GM23338 (cell line): ENCODE measurements around the gene SERPINB2. TPM values are rescaled to one million over a fixed set of nuclear protein-coding genes. Genes with fewer than 3 reads are reported as not detected.
A peak's percentile ranks its signal among the peaks of the same experiment; 100 is the strongest.

Experiments
- ATAC-seq: fragments of 200-7000 bp; cut with Tn5 transposase; 3 replicates; pipeline ENCODE4 v1.9.1; 2020
- DNase-seq: peaks from one replicate; pipeline ENCODE4 v3.0.0-alpha.2; 2015; ENCODE audit warnings: low spot score
- H2AFZ ChIP-seq: fragments of 200-600 bp; sonication (generic); 2 replicates; pipeline ENCODE4 v1.8.0; 2016; ENCODE audit warnings: antibody characterized with exemption, mild to moderate bottlenecking, moderate library complexity
- H3F3A ChIP-seq: fragments of 200-600 bp; sonication (generic); replicated peaks from 2 replicates; pipeline ENCODE4 v1.8.0; 2017; ENCODE audit warnings: antibody characterized with exemption, mixed run types, low read depth
- H3K27ac ChIP-seq: fragments of 200-600 bp; sonication (generic); 2 replicates; pipeline ENCODE4 v1.6.1; 2016; ENCODE audit warnings: low read depth
- H3K27me3 ChIP-seq: fragments of 200-600 bp; sonication (generic); 2 replicates; pipeline ENCODE4 v1.8.0; 2016; ENCODE audit warnings: mild to moderate bottlenecking, mixed run types, moderate library complexity; ENCODE audit not compliant: insufficient read depth
- H3K36me3 ChIP-seq: fragments of 200-600 bp; sonication (generic); 2 replicates; pipeline ENCODE4 v1.8.0; 2016; ENCODE audit warnings: mild to moderate bottlenecking; ENCODE audit not compliant: insufficient read depth
- H3K4me1 ChIP-seq: fragments of 200-600 bp; sonication (generic); 2 replicates; pipeline ENCODE4 v1.8.0; 2016; ENCODE audit warnings: mild to moderate bottlenecking, moderate library complexity; ENCODE audit not compliant: insufficient read depth
- H3K4me2 ChIP-seq: fragments of 200-600 bp; sonication (generic); 2 replicates; pipeline ENCODE4 v1.7.1; 2017; ENCODE audit warnings: mixed run types
- H3K4me3 ChIP-seq: fragments of 200-600 bp; sonication (generic); 2 replicates; pipeline ENCODE4 v1.6.1; 2016; ENCODE audit warnings: mixed run types
- H3K79me2 ChIP-seq: fragments of 200-600 bp; sonication (generic); replicated peaks from 2 replicates; pipeline ENCODE4 v1.8.0; 2017; ENCODE audit warnings: mild to moderate bottlenecking; ENCODE audit not compliant: insufficient read depth
- H3K9me2 ChIP-seq: fragments of 200-600 bp; sonication (generic); 2 replicates; pipeline ENCODE4 v1.8.0; 2017; ENCODE audit not compliant: insufficient read depth
- H4K20me1 ChIP-seq: fragments of 200-600 bp; sonication (generic); replicated peaks from 2 replicates; pipeline ENCODE4 v1.8.0; 2017; ENCODE audit warnings: mild to moderate bottlenecking; ENCODE audit not compliant: insufficient read depth
- H3K27ac Mint-ChIP-seq: 2 replicates; pipeline ENCODE4 v1.8.0; 2020; ENCODE audit warnings: inconsistent platforms, mild to moderate bottlenecking, moderate library complexity, mixed read lengths
- H3K27me3 Mint-ChIP-seq: 3 replicates; pipeline ENCODE4 v1.8.0; 2022; ENCODE audit warnings: low read depth, mild to moderate bottlenecking, moderate library complexity, mixed read lengths, inconsistent platforms; ENCODE audit not compliant: insufficient read depth, poor library complexity
- H3K36me3 Mint-ChIP-seq: 3 replicates; pipeline ENCODE4 v1.8.0; 2021; ENCODE audit warnings: low read depth, mild to moderate bottlenecking, inconsistent platforms, moderate library complexity, mixed read lengths
- H3K4me1 Mint-ChIP-seq: 3 replicates; pipeline ENCODE4 v1.8.0; 2020; ENCODE audit warnings: mild to moderate bottlenecking, inconsistent platforms, mixed read lengths
- H3K4me3 Mint-ChIP-seq: 3 replicates; pipeline ENCODE4 v1.8.0; 2021; ENCODE audit warnings: moderate library complexity, mild to moderate bottlenecking, inconsistent platforms, mixed read lengths
- H3K9me3 Mint-ChIP-seq: 3 replicates; pipeline ENCODE4 v1.8.0; 2020; ENCODE audit warnings: moderate library complexity, mild to moderate bottlenecking, inconsistent platforms, mixed read lengths
- CREB1 ChIP-seq: fragments of 250-450 bp; sonication (Bioruptor Pico); IDR thresholded peaks from 2 replicates; pipeline ENCODE4 v1.5.0; 2020; ENCODE audit warnings: low read depth, mild to moderate bottlenecking, moderate library complexity
- EZH2 ChIP-seq: fragments of 200-600 bp; sonication (generic); IDR thresholded peaks from one replicate; pipeline ENCODE4 v1.8.0; 2017; ENCODE audit warnings: antibody characterized with exemption, mild to moderate bottlenecking, low read depth; ENCODE audit not compliant: unreplicated experiment
- EZH2phosphoT487 ChIP-seq: fragments of 200-600 bp; sonication (generic); IDR thresholded peaks from one replicate; pipeline ENCODE4 v1.8.1; 2018; ENCODE audit warnings: antibody characterized with exemption; ENCODE audit not compliant: unreplicated experiment
- NANOG ChIP-seq: IDR thresholded peaks from 2 replicates; pipeline ENCODE4 v1.6.1; 2016; ENCODE audit warnings: antibody characterized with exemption, borderline replicate concordance
- POLR2AphosphoS5 ChIP-seq: IDR thresholded peaks from 2 replicates; pipeline ENCODE4 v1.6.1; 2016; ENCODE audit warnings: antibody characterized with exemption, low read depth
- STAT1 ChIP-seq: IDR thresholded peaks from one replicate; pipeline ENCODE4 v1.6.1; 2016; ENCODE audit warnings: antibody characterized with exemption; ENCODE audit not compliant: unreplicated experiment
- ZNF114 ChIP-seq: fragments of 250-450 bp; sonication (Bioruptor Pico); IDR thresholded peaks from 2 replicates; pipeline ENCODE4 v1.5.0; 2020; ENCODE audit warnings: mild to moderate bottlenecking, moderate library complexity
- polyA plus RNA-seq: library from polyadenylated mRNA; unstranded; fragments of >200 nt; fragmentation: Nextera tagmentation; extraction: Ambion mirVana; gene quantifications from 2 replicates; pipeline ENCODE4 v1.2.1, GENCODE V29; 2016
- total RNA-seq: library from RNA; depleted of rRNA; stranded (reverse); fragments of >200 nt; shearing (Covaris generic); gene quantifications from 2 replicates; pipeline ENCODE4 v1.2.3, GENCODE V29; 2014
- TF ChIP-seq, protein P1 (sequence below): IDR thresholded peaks from 2 replicates; pipeline ENCODE4 v1.6.1; 2016; ENCODE audit warnings: antibody characterized with exemption
- TF ChIP-seq, protein P2 (sequence below): IDR thresholded peaks from one replicate; pipeline ENCODE4 v1.6.1; 2018; ENCODE audit warnings: antibody characterized with exemption; ENCODE audit not compliant: unreplicated experiment
- TF ChIP-seq, protein P3 (sequence below), 2 experiments: fragments of 200-600 bp in 1 of 2; sonication (generic) in 1 of 2; conservative IDR thresholded peaks; 2 replicates each; pipeline versions ENCODE4 v1.5.1 to v1.6.1; 2016 to 2017; ENCODE audit warnings: antibody characterized with exemption in 2 of 2, low read depth in 2 of 2, mild to moderate bottlenecking in 2 of 2, moderate library complexity in 1 of 2

Gene SERPINB2
- total and polyA plus RNA-seq, 2 experiments from 2014 or later: not detected

DNA sequence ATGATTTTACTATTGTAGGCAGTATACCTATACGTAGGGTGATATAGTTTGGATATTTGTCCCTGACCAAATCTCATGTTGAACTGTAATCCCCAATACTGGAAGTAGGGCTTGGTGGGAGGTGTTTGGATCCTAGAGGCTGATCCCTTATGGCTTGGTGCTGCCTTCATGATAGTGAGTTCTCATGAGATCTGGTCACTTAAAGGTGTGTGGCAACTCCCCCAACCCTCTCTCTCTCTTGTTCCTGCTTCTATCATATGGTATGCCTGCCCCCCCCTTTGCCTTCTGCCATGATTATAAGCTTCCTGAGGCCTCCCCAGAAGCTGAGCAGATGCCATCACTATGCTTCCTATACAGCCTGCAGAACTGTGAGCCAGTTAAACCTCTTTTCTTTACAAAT is 18.6 kb downstream of the SERPINB2 start:
- H3K27me3 ChIP-seq: no peaks in the 10 kb centered on the region
- H3K79me2 ChIP-seq: no peaks in the 10 kb centered on the region
- H3K4me3 Mint-ChIP-seq: no peak overlapping the region
- peaks cover 5% of the 10 kb centered on the region; the same call in 1 of the 3 replicates for H3K36me3 Mint-ChIP-seq
- H3K4me1 ChIP-seq: peaks cover 11% of the 10 kb centered on the region
- peaks cover 11% of the 10 kb centered on the region; the same call in 1 of the 2 replicates for H3K9me2 ChIP-seq
- no peak overlapping the region for H3K4me3 ChIP-seq
- H3K27me3 Mint-ChIP-seq: no peaks in the 10 kb centered on the region
- H3K36me3 ChIP-seq: no peaks in the 10 kb centered on the region
- DNase-seq (no peak), ATAC-seq (no peak)
- TF ChIP-seq EZH2phosphoT487 (no peak), CREB1 (CRISPR knock-in tag) (no peak)
- H3K9me3 Mint-ChIP-seq: peaks cover 6% of the 10 kb centered on the region; the same call in 2 of the 3 replicates
- H3K4me2 ChIP-seq: no peak overlapping the region
- H3F3A ChIP-seq: no peaks in the 10 kb centered on the region
- H3K4me1 Mint-ChIP-seq: peaks cover 11% of the 10 kb centered on the region; the same call in 2 of the 3 replicates
- H3K27ac Mint-ChIP-seq: no peak overlapping the region
- no peak overlapping the region for H3K27ac ChIP-seq
- no peak overlapping the region for H2AFZ ChIP-seq
- H4K20me1 ChIP-seq: no peaks in the 10 kb centered on the region

DNA sequence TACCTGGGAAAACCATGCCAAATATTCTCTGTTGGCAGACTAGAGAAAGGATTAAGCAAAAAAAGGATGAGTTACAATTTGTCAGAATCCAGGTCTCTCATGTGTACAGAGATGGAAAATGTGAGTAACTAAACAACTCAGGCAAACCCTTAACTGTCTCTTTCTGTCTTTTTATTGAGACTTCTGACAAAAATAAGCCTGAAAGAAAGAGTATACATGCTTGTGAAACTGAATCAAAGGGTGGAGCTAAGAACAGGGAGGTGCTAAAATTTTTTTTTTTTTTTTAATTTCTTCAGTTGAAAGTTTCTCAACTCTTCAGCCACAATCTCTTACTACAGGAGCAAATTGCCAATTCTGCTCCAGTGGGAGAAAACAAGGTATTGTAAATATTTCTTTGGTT is 20.2 kb downstream of the SERPINB2 start, which contains the start of gene SERPINB10:
SERPINB10 (plus strand) TSS at position 295 of the 400 bp plus-strand sequence. CDS start 7,553 bp downstream, outside the sequence.
- H3K4me3 ChIP-seq: no peak within 1 kb of the TSS
- H3K27ac Mint-ChIP-seq: no peak within 1 kb of the TSS
- peak within 1 kb of the TSS; percentile 80 for H2AFZ ChIP-seq
- peaks cover 11% of the 10 kb centered on the region for H3K4me1 ChIP-seq
- H4K20me1 ChIP-seq: no peaks in the 10 kb centered on the region
- peaks cover 5% of the 10 kb centered on the region; the same call in 1 of the 3 replicates for H3K36me3 Mint-ChIP-seq
- DNase-seq (no peak), ATAC-seq (no peak)
- no peak within 1 kb of the TSS for H3K4me3 Mint-ChIP-seq
- H3K36me3 ChIP-seq: no peaks in the 10 kb centered on the region
- peaks cover 11% of the 10 kb centered on the region; the same call in 2 of the 3 replicates for H3K4me1 Mint-ChIP-seq
- no peaks in the 10 kb centered on the region for H3F3A ChIP-seq
- H3K79me2 ChIP-seq: no peaks in the 10 kb centered on the region
- TF ChIP-seq ZNF114: no peak
- no peak for TF ChIP-seq EZH2phosphoT487
- TF ChIP-seq, protein P1, sequence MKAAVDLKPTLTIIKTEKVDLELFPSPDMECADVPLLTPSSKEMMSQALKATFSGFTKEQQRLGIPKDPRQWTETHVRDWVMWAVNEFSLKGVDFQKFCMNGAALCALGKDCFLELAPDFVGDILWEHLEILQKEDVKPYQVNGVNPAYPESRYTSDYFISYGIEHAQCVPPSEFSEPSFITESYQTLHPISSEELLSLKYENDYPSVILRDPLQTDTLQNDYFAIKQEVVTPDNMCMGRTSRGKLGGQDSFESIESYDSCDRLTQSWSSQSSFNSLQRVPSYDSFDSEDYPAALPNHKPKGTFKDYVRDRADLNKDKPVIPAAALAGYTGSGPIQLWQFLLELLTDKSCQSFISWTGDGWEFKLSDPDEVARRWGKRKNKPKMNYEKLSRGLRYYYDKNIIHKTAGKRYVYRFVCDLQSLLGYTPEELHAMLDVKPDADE: no peak
- no peak for TF ChIP-seq CREB1 (CRISPR knock-in tag)
- TF ChIP-seq NANOG: no peak
- TF ChIP-seq EZH2: no peak
- TF ChIP-seq STAT1: no peak
- TF ChIP-seq, protein P2, sequence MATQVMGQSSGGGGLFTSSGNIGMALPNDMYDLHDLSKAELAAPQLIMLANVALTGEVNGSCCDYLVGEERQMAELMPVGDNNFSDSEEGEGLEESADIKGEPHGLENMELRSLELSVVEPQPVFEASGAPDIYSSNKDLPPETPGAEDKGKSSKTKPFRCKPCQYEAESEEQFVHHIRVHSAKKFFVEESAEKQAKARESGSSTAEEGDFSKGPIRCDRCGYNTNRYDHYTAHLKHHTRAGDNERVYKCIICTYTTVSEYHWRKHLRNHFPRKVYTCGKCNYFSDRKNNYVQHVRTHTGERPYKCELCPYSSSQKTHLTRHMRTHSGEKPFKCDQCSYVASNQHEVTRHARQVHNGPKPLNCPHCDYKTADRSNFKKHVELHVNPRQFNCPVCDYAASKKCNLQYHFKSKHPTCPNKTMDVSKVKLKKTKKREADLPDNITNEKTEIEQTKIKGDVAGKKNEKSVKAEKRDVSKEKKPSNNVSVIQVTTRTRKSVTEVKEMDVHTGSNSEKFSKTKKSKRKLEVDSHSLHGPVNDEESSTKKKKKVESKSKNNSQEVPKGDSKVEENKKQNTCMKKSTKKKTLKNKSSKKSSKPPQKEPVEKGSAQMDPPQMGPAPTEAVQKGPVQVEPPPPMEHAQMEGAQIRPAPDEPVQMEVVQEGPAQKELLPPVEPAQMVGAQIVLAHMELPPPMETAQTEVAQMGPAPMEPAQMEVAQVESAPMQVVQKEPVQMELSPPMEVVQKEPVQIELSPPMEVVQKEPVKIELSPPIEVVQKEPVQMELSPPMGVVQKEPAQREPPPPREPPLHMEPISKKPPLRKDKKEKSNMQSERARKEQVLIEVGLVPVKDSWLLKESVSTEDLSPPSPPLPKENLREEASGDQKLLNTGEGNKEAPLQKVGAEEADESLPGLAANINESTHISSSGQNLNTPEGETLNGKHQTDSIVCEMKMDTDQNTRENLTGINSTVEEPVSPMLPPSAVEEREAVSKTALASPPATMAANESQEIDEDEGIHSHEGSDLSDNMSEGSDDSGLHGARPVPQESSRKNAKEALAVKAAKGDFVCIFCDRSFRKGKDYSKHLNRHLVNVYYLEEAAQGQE: no peak
- TF ChIP-seq, protein P3, sequence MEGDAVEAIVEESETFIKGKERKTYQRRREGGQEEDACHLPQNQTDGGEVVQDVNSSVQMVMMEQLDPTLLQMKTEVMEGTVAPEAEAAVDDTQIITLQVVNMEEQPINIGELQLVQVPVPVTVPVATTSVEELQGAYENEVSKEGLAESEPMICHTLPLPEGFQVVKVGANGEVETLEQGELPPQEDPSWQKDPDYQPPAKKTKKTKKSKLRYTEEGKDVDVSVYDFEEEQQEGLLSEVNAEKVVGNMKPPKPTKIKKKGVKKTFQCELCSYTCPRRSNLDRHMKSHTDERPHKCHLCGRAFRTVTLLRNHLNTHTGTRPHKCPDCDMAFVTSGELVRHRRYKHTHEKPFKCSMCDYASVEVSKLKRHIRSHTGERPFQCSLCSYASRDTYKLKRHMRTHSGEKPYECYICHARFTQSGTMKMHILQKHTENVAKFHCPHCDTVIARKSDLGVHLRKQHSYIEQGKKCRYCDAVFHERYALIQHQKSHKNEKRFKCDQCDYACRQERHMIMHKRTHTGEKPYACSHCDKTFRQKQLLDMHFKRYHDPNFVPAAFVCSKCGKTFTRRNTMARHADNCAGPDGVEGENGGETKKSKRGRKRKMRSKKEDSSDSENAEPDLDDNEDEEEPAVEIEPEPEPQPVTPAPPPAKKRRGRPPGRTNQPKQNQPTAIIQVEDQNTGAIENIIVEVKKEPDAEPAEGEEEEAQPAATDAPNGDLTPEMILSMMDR (conservative IDR thresholded peaks at IDR 0.05; ENCODE audit: low read depth in 2 of 2): no peak
- no peak for TF ChIP-seq POLR2AphosphoS5
- peaks cover 11% of the 10 kb centered on the region; the same call in 1 of the 2 replicates for H3K9me2 ChIP-seq
- H3K27me3 ChIP-seq: no peaks in the 10 kb centered on the region
- peaks cover 6% of the 10 kb centered on the region; the same call in 2 of the 3 replicates for H3K9me3 Mint-ChIP-seq
- H3K27me3 Mint-ChIP-seq: no peaks in the 10 kb centered on the region
- no peak within 1 kb of the TSS for H3K27ac ChIP-seq
- peak within 1 kb of the TSS; percentile 46; the same call in 1 of the 2 replicates for H3K4me2 ChIP-seq
